ENCODE measurements around the gene BMERB1. TPM values are rescaled to one million over a fixed set of nuclear protein-coding genes. Genes with fewer than 3 reads are reported as not detected.

BMERB1 gene
- total and polyA plus RNA-seq, 2 experiments from 2014 or later, result 17.3 to 28.1 TPM

DNA sequence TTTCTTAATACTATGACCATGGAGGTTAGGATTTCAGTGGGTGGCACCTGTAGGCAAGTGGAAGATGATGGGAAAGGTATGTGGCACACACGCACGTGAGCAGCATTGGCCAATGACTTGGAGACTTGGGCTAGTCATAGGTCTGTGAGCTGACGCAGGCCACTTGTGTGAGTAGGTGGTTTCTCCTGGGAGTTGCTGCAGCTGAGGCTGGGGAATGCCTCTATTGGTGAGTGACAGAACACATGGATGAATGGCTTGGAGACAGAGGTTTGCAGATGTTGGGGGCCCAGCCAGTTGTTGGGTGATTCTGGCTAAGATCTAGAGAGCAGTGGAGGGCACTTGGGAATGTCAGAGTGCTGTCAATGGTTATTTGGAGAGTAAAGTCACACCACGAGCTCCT lies 144.4 kb downstream of the BMERB1 start:
- H3K27ac ChIP-seq (ENCODE audit: low read depth), result no peak overlapping the region
- Mint-ChIP-seq H3K9me3 (no peaks in the 10 kb centered on the region; the same call in 2 of the 3 replicates), H3K27me3 (ENCODE audit: insufficient read depth, low read depth, poor library complexity) (peaks cover 2% of the 10 kb centered on the region), H3K36me3 (ENCODE audit: low read depth) (peaks cover 22% of the 10 kb centered on the region), H3K4me1 (no peaks in the 10 kb centered on the region), H3K4me3 (no peak overlapping the region), H3K27ac (no peak overlapping the region)
- TF ChIP-seq EZH2 (IDR thresholded peaks at IDR 0.05; ENCODE audit: low read depth, unreplicated experiment) (no peak), STAT1 (IDR thresholded peaks at IDR 0.05; ENCODE audit: unreplicated experiment) (no peak), POLR2AphosphoS5 (IDR thresholded peaks at IDR 0.05; ENCODE audit: low read depth) (no peak), NANOG (IDR thresholded peaks at IDR 0.05; ENCODE audit: borderline replicate concordance) (no peak), JUNB (IDR thresholded peaks at IDR 0.05; ENCODE audit: unreplicated experiment) (no peak), ZNF331 (CRISPR knock-in tag; IDR thresholded peaks at IDR 0.05; ENCODE audit: low read depth) (no peak), CREB1 (CRISPR knock-in tag; IDR thresholded peaks at IDR 0.05; ENCODE audit: low read depth) (no peak), ZNF114 (CRISPR knock-in tag; IDR thresholded peaks at IDR 0.05) (no peak), EZH2phosphoT487 (IDR thresholded peaks at IDR 0.05; ENCODE audit: unreplicated experiment) (no peak)
- TF ChIP-seq, protein P1, sequence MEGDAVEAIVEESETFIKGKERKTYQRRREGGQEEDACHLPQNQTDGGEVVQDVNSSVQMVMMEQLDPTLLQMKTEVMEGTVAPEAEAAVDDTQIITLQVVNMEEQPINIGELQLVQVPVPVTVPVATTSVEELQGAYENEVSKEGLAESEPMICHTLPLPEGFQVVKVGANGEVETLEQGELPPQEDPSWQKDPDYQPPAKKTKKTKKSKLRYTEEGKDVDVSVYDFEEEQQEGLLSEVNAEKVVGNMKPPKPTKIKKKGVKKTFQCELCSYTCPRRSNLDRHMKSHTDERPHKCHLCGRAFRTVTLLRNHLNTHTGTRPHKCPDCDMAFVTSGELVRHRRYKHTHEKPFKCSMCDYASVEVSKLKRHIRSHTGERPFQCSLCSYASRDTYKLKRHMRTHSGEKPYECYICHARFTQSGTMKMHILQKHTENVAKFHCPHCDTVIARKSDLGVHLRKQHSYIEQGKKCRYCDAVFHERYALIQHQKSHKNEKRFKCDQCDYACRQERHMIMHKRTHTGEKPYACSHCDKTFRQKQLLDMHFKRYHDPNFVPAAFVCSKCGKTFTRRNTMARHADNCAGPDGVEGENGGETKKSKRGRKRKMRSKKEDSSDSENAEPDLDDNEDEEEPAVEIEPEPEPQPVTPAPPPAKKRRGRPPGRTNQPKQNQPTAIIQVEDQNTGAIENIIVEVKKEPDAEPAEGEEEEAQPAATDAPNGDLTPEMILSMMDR (conservative IDR thresholded peaks at IDR 0.05; ENCODE audit: low read depth in 2 of 2), result no peak
- TF ChIP-seq, protein P2, sequence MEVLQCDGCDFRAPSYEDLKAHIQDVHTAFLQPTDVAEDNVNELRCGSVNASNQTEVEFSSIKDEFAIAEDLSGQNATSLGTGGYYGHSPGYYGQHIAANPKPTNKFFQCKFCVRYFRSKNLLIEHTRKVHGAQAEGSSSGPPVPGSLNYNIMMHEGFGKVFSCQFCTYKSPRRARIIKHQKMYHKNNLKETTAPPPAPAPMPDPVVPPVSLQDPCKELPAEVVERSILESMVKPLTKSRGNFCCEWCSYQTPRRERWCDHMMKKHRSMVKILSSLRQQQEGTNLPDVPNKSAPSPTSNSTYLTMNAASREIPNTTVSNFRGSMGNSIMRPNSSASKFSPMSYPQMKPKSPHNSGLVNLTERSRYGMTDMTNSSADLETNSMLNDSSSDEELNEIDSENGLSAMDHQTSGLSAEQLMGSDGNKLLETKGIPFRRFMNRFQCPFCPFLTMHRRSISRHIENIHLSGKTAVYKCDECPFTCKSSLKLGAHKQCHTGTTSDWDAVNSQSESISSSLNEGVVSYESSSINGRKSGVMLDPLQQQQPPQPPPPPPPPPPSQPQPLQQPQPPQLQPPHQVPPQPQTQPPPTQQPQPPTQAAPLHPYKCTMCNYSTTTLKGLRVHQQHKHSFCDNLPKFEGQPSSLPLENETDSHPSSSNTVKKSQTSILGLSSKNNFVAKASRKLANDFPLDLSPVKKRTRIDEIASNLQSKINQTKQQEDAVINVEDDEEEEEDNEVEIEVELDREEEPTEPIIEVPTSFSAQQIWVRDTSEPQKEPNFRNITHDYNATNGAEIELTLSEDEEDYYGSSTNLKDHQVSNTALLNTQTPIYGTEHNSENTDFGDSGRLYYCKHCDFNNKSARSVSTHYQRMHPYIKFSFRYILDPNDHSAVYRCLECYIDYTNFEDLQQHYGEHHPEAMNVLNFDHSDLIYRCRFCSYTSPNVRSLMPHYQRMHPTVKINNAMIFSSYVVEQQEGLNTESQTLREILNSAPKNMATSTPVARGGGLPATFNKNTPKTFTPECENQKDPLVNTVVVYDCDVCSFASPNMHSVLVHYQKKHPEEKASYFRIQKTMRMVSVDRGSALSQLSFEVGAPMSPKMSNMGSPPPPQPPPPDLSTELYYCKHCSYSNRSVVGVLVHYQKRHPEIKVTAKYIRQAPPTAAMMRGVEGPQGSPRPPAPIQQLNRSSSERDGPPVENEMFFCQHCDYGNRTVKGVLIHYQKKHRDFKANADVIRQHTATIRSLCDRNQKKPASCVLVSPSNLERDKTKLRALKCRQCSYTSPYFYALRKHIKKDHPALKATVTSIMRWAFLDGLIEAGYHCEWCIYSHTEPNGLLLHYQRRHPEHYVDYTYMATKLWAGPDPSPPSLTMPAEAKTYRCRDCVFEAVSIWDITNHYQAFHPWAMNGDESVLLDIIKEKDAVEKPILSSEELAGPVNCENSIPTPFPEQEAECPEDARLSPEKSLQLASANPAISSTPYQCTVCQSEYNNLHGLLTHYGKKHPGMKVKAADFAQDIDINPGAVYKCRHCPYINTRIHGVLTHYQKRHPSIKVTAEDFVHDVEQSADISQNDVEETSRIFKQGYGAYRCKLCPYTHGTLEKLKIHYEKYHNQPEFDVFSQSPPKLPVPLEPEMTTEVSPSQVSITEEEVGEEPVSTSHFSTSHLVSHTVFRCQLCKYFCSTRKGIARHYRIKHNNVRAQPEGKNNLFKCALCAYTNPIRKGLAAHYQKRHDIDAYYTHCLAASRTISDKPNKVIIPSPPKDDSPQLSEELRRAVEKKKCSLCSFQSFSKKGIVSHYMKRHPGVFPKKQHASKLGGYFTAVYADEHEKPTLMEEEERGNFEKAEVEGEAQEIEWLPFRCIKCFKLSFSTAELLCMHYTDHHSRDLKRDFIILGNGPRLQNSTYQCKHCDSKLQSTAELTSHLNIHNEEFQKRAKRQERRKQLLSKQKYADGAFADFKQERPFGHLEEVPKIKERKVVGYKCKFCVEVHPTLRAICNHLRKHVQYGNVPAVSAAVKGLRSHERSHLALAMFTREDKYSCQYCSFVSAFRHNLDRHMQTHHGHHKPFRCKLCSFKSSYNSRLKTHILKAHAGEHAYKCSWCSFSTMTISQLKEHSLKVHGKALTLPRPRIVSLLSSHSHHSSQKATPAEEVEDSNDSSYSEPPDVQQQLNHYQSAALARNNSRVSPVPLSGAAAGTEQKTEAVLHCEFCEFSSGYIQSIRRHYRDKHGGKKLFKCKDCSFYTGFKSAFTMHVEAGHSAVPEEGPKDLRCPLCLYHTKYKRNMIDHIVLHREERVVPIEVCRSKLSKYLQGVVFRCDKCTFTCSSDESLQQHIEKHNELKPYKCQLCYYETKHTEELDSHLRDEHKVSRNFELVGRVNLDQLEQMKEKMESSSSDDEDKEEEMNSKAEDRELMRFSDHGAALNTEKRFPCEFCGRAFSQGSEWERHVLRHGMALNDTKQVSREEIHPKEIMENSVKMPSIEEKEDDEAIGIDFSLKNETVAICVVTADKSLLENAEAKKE (CRISPR knock-in tag; IDR thresholded peaks at IDR 0.05), result no peak
- TF ChIP-seq, protein P3, sequence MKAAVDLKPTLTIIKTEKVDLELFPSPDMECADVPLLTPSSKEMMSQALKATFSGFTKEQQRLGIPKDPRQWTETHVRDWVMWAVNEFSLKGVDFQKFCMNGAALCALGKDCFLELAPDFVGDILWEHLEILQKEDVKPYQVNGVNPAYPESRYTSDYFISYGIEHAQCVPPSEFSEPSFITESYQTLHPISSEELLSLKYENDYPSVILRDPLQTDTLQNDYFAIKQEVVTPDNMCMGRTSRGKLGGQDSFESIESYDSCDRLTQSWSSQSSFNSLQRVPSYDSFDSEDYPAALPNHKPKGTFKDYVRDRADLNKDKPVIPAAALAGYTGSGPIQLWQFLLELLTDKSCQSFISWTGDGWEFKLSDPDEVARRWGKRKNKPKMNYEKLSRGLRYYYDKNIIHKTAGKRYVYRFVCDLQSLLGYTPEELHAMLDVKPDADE (IDR thresholded peaks at IDR 0.05), result no peak
- TF ChIP-seq, protein P4, sequence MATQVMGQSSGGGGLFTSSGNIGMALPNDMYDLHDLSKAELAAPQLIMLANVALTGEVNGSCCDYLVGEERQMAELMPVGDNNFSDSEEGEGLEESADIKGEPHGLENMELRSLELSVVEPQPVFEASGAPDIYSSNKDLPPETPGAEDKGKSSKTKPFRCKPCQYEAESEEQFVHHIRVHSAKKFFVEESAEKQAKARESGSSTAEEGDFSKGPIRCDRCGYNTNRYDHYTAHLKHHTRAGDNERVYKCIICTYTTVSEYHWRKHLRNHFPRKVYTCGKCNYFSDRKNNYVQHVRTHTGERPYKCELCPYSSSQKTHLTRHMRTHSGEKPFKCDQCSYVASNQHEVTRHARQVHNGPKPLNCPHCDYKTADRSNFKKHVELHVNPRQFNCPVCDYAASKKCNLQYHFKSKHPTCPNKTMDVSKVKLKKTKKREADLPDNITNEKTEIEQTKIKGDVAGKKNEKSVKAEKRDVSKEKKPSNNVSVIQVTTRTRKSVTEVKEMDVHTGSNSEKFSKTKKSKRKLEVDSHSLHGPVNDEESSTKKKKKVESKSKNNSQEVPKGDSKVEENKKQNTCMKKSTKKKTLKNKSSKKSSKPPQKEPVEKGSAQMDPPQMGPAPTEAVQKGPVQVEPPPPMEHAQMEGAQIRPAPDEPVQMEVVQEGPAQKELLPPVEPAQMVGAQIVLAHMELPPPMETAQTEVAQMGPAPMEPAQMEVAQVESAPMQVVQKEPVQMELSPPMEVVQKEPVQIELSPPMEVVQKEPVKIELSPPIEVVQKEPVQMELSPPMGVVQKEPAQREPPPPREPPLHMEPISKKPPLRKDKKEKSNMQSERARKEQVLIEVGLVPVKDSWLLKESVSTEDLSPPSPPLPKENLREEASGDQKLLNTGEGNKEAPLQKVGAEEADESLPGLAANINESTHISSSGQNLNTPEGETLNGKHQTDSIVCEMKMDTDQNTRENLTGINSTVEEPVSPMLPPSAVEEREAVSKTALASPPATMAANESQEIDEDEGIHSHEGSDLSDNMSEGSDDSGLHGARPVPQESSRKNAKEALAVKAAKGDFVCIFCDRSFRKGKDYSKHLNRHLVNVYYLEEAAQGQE (IDR thresholded peaks at IDR 0.05; ENCODE audit: unreplicated experiment), result no peak
- no peaks in the 10 kb centered on the region for H3F3A ChIP-seq (replicated peaks; ENCODE audit: low read depth)
- no peaks in the 10 kb centered on the region for H3K27me3 ChIP-seq (ENCODE audit: insufficient read depth)
- H3K36me3 ChIP-seq (ENCODE audit: insufficient read depth), result no peaks in the 10 kb centered on the region
- 0 out of 2 replicates have a peak, but pooled peaks cover 3% of the 10 kb centered on the region for H3K9me2 ChIP-seq (ENCODE audit: insufficient read depth)
- no peak overlapping the region for H3K4me3 ChIP-seq
- H4K20me1 ChIP-seq (replicated peaks; ENCODE audit: insufficient read depth), result no peaks in the 10 kb centered on the region
- H2AFZ ChIP-seq, result no peak overlapping the region
- no peak for DNase-seq (ENCODE audit: low spot score)
- no peaks in the 10 kb centered on the region for H3K79me2 ChIP-seq (replicated peaks; ENCODE audit: insufficient read depth)
- no peak for ATAC-seq
- H3K4me2 ChIP-seq, result no peak overlapping the region
- H3K4me1 ChIP-seq (ENCODE audit: insufficient read depth), result no peaks in the 10 kb centered on the region
